ENCODE measurements around the gene PLA2G6. TPM values are rescaled to one million over a fixed set of nuclear protein-coding genes. Genes with fewer than 3 reads are reported as not detected.

PLA2G6 gene
- total RNA-seq, 1 experiment from 2014 or later: 39.8 TPM

- Histone ChIP-seq H3K4me2 (no peak overlapping the region), H3K4me1 (replicated peaks; ENCODE audit: insufficient read depth) (peaks cover 42% of the 10 kb centered on the region), H2AFZ (no peak overlapping the region), H3K36me3 (ENCODE audit: low read depth) (no peaks in the 10 kb centered on the region), H3K9me3 (ENCODE audit: insufficient read depth, low read depth) (no peaks in the 10 kb centered on the region), H3K4me3 (no peak overlapping the region), H3F3A (ENCODE audit: insufficient read depth, low read depth) (peaks cover 50% of the 10 kb centered on the region), H3K79me2 (ENCODE audit: low read depth) (no peaks in the 10 kb centered on the region), H4K20me1 (ENCODE audit: insufficient read depth) (no peaks in the 10 kb centered on the region), H3K27ac (no peak overlapping the region), H3K9me2 (ENCODE audit: insufficient read depth) (no peaks in the 10 kb centered on the region), H3K27me3 (ENCODE audit: insufficient read depth, low read depth) (no peaks in the 10 kb centered on the region)
- CTCF ChIA-PET: interaction anchor here (0.6 kb wide), 1 partner anchor 346 kb away, joined by 3 read pairs; no protein-coding TSS in a partner anchor
- TF ChIP-seq EZH2 (IDR thresholded peaks at IDR 0.05; ENCODE audit: low read depth) (no peak), CTCF (conservative IDR thresholded peaks at IDR 0.05) (no peak)
- POLR2A ChIA-PET (ENCODE audit: unreplicated experiment): no interaction called here
- no TSS peak for BruUV-seq (replicated peaks)
- no peak for DNase-seq
- intact Hi-C loops (cut with micrococcal nuclease; ENCODE audit: unreplicated experiment): loop anchor here (10.0 kb wide), 1 partner anchor 155 kb away; no protein-coding TSS in a partner anchor
These were observed 41.7 kb downstream of the PLA2G6 start for GRCh38 chr22:38139901-38140300.

- peaks cover 45% of the 10 kb centered on the region for H3F3A ChIP-seq (ENCODE audit: insufficient read depth, low read depth)
- H3K36me3 ChIP-seq (ENCODE audit: low read depth): no peaks in the 10 kb centered on the region
- no peaks in the 10 kb centered on the region for H3K9me2 ChIP-seq (ENCODE audit: insufficient read depth)
- intact Hi-C loops (cut with micrococcal nuclease; ENCODE audit: unreplicated experiment): no loop called here
- no peak overlapping the region for H3K4me2 ChIP-seq
- H3K9me3 ChIP-seq (ENCODE audit: insufficient read depth, low read depth): no peaks in the 10 kb centered on the region
- H3K27ac ChIP-seq: no peak overlapping the region
- BruUV-seq (replicated peaks): no TSS peak
- H2AFZ ChIP-seq: no peak overlapping the region
- no peaks in the 10 kb centered on the region for H3K27me3 ChIP-seq (ENCODE audit: insufficient read depth, low read depth)
- DNase-seq: no peak
- no peaks in the 10 kb centered on the region for H4K20me1 ChIP-seq (ENCODE audit: insufficient read depth)
- TF ChIP-seq EZH2 (IDR thresholded peaks at IDR 0.05; ENCODE audit: low read depth) (no peak), CTCF (conservative IDR thresholded peaks at IDR 0.05) (no peak)
- no peak overlapping the region for H3K4me3 ChIP-seq
- H3K4me1 ChIP-seq (replicated peaks; ENCODE audit: insufficient read depth): peaks cover 39% of the 10 kb centered on the region
- ChIA-PET CTCF (no interaction called here), POLR2A (ENCODE audit: unreplicated experiment) (no interaction called here)
- H3K79me2 ChIP-seq (ENCODE audit: low read depth): no peaks in the 10 kb centered on the region
These were observed 42.7 kb downstream of the PLA2G6 start for GRCh38 chr22:38138961-38139360.

GRCh38 chr22:38137876-38138687, 43.5 kb downstream of the PLA2G6 start:
- ChIA-PET POLR2A (ENCODE audit: unreplicated experiment) (interaction anchor here (0.6 to 1.4 kb wide), 2 partner anchors 8 to 136 kb away, joined by 3 to 25 read pairs; no protein-coding TSS in a partner anchor), CTCF (interaction anchor here (0.6 kb wide), 2 partner anchors 44 to 218 kb away, joined by 3 to 4 read pairs; partner anchors contain the start of gene PLA2G6)
- DNase-seq: no peak
- TF ChIP-seq CTCF (conservative IDR thresholded peaks at IDR 0.05) (no peak), EZH2 (IDR thresholded peaks at IDR 0.05; ENCODE audit: low read depth) (no peak)
- Histone ChIP-seq H3K9me3 (ENCODE audit: insufficient read depth, low read depth) (no peaks in the 10 kb centered on the region), H3K4me1 (replicated peaks; ENCODE audit: insufficient read depth) (peaks cover 30% of the 10 kb centered on the region), H3K9me2 (ENCODE audit: insufficient read depth) (no peaks in the 10 kb centered on the region), H3K4me3 (no peak overlapping the region), H3K27me3 (ENCODE audit: insufficient read depth, low read depth) (no peaks in the 10 kb centered on the region), H2AFZ (no peak overlapping the region), H3K36me3 (ENCODE audit: low read depth) (no peaks in the 10 kb centered on the region), H3F3A (ENCODE audit: insufficient read depth, low read depth) (peaks cover 43% of the 10 kb centered on the region), H3K4me2 (no peak overlapping the region), H3K79me2 (ENCODE audit: low read depth) (no peaks in the 10 kb centered on the region), H4K20me1 (ENCODE audit: insufficient read depth) (no peaks in the 10 kb centered on the region), H3K27ac (no peak overlapping the region)
- BruUV-seq (replicated peaks): no TSS peak
- intact Hi-C loops (cut with micrococcal nuclease; ENCODE audit: unreplicated experiment): no loop called here
